ENCODE data around the gene HTRA1. TPM values are rescaled to one million over a fixed set of nuclear protein-coding genes. Genes with fewer than 3 reads are reported as not detected.

Gene HTRA1
- total and polyA plus RNA-seq, 9 of the 15 experiments (the other 6 are each of a cell fraction or from before 2014, with no cell fraction given) = 0.06 to 0.16 (median 0.13) TPM; not detected in 5

DNA sequence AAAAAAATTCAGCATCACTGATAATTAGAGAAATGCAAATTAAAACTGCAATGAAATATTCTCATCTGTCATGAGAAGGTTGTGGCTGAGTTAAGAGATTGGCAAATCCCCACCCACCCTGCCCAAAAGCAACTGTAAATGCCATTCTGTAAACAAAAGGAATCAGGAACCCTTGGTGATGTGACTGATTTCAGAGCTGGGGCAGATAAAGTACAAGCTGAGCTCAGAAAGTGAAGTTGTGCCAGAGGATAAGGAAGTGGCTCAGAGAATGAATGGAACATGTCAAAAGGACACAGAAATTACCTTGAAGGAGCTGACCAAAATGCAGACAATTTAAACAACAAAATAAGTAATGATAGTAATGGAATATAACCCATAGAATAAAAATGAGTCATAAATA lies 39.6 kb upstream of the HTRA1 start:
- Histone ChIP-seq H3K27me3 (ENCODE audit: control insufficient read depth in 2 of 2, insufficient read depth in 2 of 2, low read length in 2 of 2) (no peaks in the 10 kb centered on the region), H3K4me3 (no peak overlapping the region), H3K79me2 (ENCODE audit: control insufficient read depth, insufficient read depth, low read length) (no peaks in the 10 kb centered on the region), H4K20me1 (replicated peaks; ENCODE audit: control insufficient read depth, insufficient read depth, low read length) (no peaks in the 10 kb centered on the region), H3K4me1 (replicated peaks in 1 of 2; ENCODE audit: control insufficient read depth in 2 of 2, insufficient read depth in 2 of 2, low read length in 2 of 2) (no peaks in the 10 kb centered on the region), H3K9ac (ENCODE audit: insufficient read depth in 1 of 2, low read depth in 2 of 2, low read length in 2 of 2) (no peak overlapping the region), H3K4me2 (ENCODE audit: insufficient read depth, low read length) (no peak overlapping the region), H3K27ac (ENCODE audit: extremely low read depth, low read depth, low read length) (no peak overlapping the region), H2AFZ (ENCODE audit: low read depth, low read length) (no peak overlapping the region), H3K9me3 (replicated peaks; ENCODE audit: control insufficient read depth, insufficient read depth, low read depth, low read length) (no peaks in the 10 kb centered on the region), H3K36me3 (ENCODE audit: control insufficient read depth, insufficient read depth, low read length) (no peaks in the 10 kb centered on the region), H3K9me1 (ENCODE audit: control insufficient read depth, insufficient read depth, low read length) (no peaks in the 10 kb centered on the region)
- ATAC-seq = no peak
- no peak for DNase-seq (ENCODE audit: extremely low read depth in 1 of 4, low spot score in 3 of 4)
- FAIRE-seq = no peak
- ChIA-PET POLR2A (interaction anchor here (0.6 kb wide), 1 partner anchor 46 kb away, joined by 5 read pairs; no protein-coding TSS in a partner anchor), CTCF (ENCODE audit: low intra/inter-chr PET ratio) (no interaction called here)
- intact Hi-C loops (cut with micrococcal nuclease) = no loop called here
- in situ Hi-C loops (cut with MboI) = no loop called here
- no TSS peak for BruUV-seq (replicated peaks)
- no peak for TF ChIP-seq KDM1A (IDR thresholded peaks at IDR 0.05)
- TF ChIP-seq ARNT (IDR thresholded peaks at IDR 0.05) = no peak
- no peak for TF ChIP-seq MXI1 (IDR thresholded peaks at IDR 0.05; ENCODE audit: low read depth, low read length)

- no peaks in the 10 kb centered on the region for H3K27me3 ChIP-seq (ENCODE audit: control insufficient read depth in 2 of 2, insufficient read depth in 2 of 2, low read length in 2 of 2)
- no peak overlapping the region for H3K9ac ChIP-seq (ENCODE audit: insufficient read depth in 1 of 2, low read depth in 2 of 2, low read length in 2 of 2)
- WGBS (ENCODE audit: insufficient coverage, low coverage, missing lambda C conversion rate) = 2% methylated on average over 5 of the region's 5 CpGs
- no peaks in the 10 kb centered on the region for H3K4me1 ChIP-seq (replicated peaks in 1 of 2; ENCODE audit: control insufficient read depth in 2 of 2, insufficient read depth in 2 of 2, low read length in 2 of 2)
- in situ Hi-C loops (cut with MboI) (no loop called here), intact Hi-C loops (cut with micrococcal nuclease) (no loop called here)
- no peak overlapping the region for H3K27ac ChIP-seq (ENCODE audit: extremely low read depth, low read depth, low read length)
- H3K9me1 ChIP-seq (ENCODE audit: control insufficient read depth, insufficient read depth, low read length) = no peaks in the 10 kb centered on the region
- H3K4me2 ChIP-seq (ENCODE audit: insufficient read depth, low read length) = no peak overlapping the region
- H3K36me3 ChIP-seq (ENCODE audit: control insufficient read depth, insufficient read depth, low read length) = no peaks in the 10 kb centered on the region
- no peak overlapping the region for H2AFZ ChIP-seq (ENCODE audit: low read depth, low read length)
- no peaks in the 10 kb centered on the region for H4K20me1 ChIP-seq (replicated peaks; ENCODE audit: control insufficient read depth, insufficient read depth, low read length)
- ChIA-PET CTCF (ENCODE audit: low intra/inter-chr PET ratio) (no interaction called here), POLR2A (interaction anchor here (0.6 kb wide), 1 partner anchor 45 kb away, joined by 5 read pairs; no protein-coding TSS in a partner anchor)
- ATAC-seq (no peak), FAIRE-seq (no peak), DNase-seq (ENCODE audit: extremely low read depth in 1 of 4, low spot score in 3 of 4) (no peak)
- no peak overlapping the region for H3K4me3 ChIP-seq
- no peak for TF ChIP-seq NR0B1 (IDR thresholded peaks at IDR 0.05; ENCODE audit: partially characterized antibody)
- no peaks in the 10 kb centered on the region for H3K9me3 ChIP-seq (replicated peaks; ENCODE audit: control insufficient read depth, insufficient read depth, low read depth, low read length)
- BruUV-seq (replicated peaks) = no TSS peak
- H3K79me2 ChIP-seq (ENCODE audit: control insufficient read depth, insufficient read depth, low read length) = no peaks in the 10 kb centered on the region
Measured at GRCh38 chr10:122422266-122422989, 38.9 kb upstream of the HTRA1 start.

Data from K562 (cell line).